Kidney (tissue), 22 donors: Measurements from ENCODE around the gene ACAD11. TPM values are rescaled to one million over a fixed set of nuclear protein-coding genes. Genes with fewer than 3 reads are reported as not detected.

Experiments
- DNase-seq, 5 donors: peaks; one replicate each; pipeline ENCODE4 v3.0.0-alpha.2; 2013 to 2020
- FAIRE-seq: peaks from 2 replicates; lab custom pipeline; 2012; peaks lifted over from hg19 to GRCh38; lab: Jason Lieb, UNC
- H3K27ac ChIP-seq, 2 donors: one replicate each; pipeline ENCODE4 v1.7.0; 2013; ENCODE audit warnings: low read depth in 2 of 2, low read length in 2 of 2, inconsistent platforms in 1 of 2
- H3K27me3 ChIP-seq: one replicate; pipeline ENCODE4 v1.7.1; 2013; ENCODE audit warnings: low read length, inconsistent platforms; ENCODE audit not compliant: control insufficient read depth, insufficient read depth
- H3K36me3 ChIP-seq, 3 donors: one replicate each; pipeline versions ENCODE4 v1.7.0 to v1.7.1; 2013; ENCODE audit warnings: low read length in 3 of 3, control low read depth in 1 of 3, inconsistent platforms in 1 of 3; ENCODE audit not compliant: insufficient read depth in 3 of 3, control insufficient read depth in 2 of 3
- H3K4me1 ChIP-seq, 3 donors: one replicate each; pipeline versions ENCODE4 v1.7.0 to v1.7.1; 2013; ENCODE audit warnings: low read length in 3 of 3, inconsistent platforms in 1 of 3, low read depth in 1 of 3; ENCODE audit not compliant: control insufficient read depth in 2 of 3, insufficient read depth in 2 of 3
- H3K4me3 ChIP-seq, 3 donors: one replicate each; pipeline versions ENCODE4 v1.7.0 to v1.8.1; 2013; ENCODE audit warnings: low read length in 3 of 3, control low read depth in 1 of 3, inconsistent platforms in 1 of 3
- H3K9ac ChIP-seq, 3 donors: one replicate each; pipeline versions ENCODE4 v1.7.0 to v1.7.1; 2013; ENCODE audit warnings: low read length in 3 of 3, control low read depth in 1 of 3, inconsistent platforms in 1 of 3
- H3K9me3 ChIP-seq, 3 donors: one replicate each; pipeline versions ENCODE4 v1.7.0 to v1.7.1; 2013; ENCODE audit warnings: low read length in 3 of 3, control low read depth in 1 of 3, inconsistent platforms in 1 of 3; ENCODE audit not compliant: control insufficient read depth in 2 of 3, insufficient read depth in 1 of 3
- intact Hi-C: fragments of 100-400 bp; cut with DNase I; formaldehyde crosslinking; loops from one replicate; pipeline ENCODE4 v1.11.1; 2022
- long read RNA-seq, 10 donors: library from polyadenylated mRNA in 1 of 10; unstranded in 1 of 10; transcript quantifications; one replicate each; pipeline ENCODE4 v2.0.0 and lab custom pipeline, GENCODE V29; 2021 to 2026
- polyA plus RNA-seq: library from polyadenylated mRNA; stranded (reverse); fragments of 350-450 nt; fragmentation: Illumina TruSeq; extraction: RNeasy Lipid Tissue Mini Kit (QIAGEN cat#74804); gene quantifications from one replicate; pipeline ENCODE4 v1.2.3, GENCODE V29; 2014; ENCODE audit warnings: low read depth, low replicate concordance; ENCODE audit not compliant: insufficient read depth
- total RNA-seq: library from RNA; stranded (reverse); fragmentation: NEBNext Ultra II Directional; extraction: Animal tissue kit (Norgen Biotek cat#: 25700); gene quantifications from one replicate; pipeline ENCODE4 v1.2.1, GENCODE V29; 2021
- TF ChIP-seq, protein P1 (sequence below): IDR thresholded peaks from 3 replicates; pipeline ENCODE4 v1.5.1; 2012; ENCODE audit warnings: mild to moderate bottlenecking, moderate library complexity, borderline replicate concordance; ENCODE audit not compliant: insufficient read depth; ENCODE audit errors: extremely low read depth
- donor health status: control.
- donor health status: control.
- donor health status: control.
- donor health status: control.
- donor health status: control.
- donor health status: DM: yes; HTN: yes; CAD: no.
- donor health status: Normal renal cell carcinoma (clear cell type).

The ACAD11 gene, protein sequence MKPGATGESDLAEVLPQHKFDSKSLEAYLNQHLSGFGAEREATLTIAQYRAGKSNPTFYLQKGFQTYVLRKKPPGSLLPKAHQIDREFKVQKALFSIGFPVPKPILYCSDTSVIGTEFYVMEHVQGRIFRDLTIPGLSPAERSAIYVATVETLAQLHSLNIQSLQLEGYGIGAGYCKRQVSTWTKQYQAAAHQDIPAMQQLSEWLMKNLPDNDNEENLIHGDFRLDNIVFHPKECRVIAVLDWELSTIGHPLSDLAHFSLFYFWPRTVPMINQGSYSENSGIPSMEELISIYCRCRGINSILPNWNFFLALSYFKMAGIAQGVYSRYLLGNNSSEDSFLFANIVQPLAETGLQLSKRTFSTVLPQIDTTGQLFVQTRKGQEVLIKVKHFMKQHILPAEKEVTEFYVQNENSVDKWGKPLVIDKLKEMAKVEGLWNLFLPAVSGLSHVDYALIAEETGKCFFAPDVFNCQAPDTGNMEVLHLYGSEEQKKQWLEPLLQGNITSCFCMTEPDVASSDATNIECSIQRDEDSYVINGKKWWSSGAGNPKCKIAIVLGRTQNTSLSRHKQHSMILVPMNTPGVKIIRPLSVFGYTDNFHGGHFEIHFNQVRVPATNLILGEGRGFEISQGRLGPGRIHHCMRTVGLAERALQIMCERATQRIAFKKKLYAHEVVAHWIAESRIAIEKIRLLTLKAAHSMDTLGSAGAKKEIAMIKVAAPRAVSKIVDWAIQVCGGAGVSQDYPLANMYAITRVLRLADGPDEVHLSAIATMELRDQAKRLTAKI
- total RNA-seq (21.4 TPM), polyA plus RNA-seq (47.7 TPM)
- long read RNA-seq, donor 1, full-length matches to known transcripts: 3 of 10 reads
- long read RNA-seq, donor 1, partial matches to known transcripts: 7 of 10 reads
- long read RNA-seq, donor 1, other reads (novel, unspliced or antisense): 0 of 10 reads
- long read RNA-seq, donor 2, full-length matches to known transcripts: 9 of 9 reads
- long read RNA-seq, donor 2, partial matches to known transcripts: 0 of 9 reads
- long read RNA-seq, donor 2, other reads (novel, unspliced or antisense): 0 of 9 reads
- long read RNA-seq, donor 3, full-length matches to known transcripts: 14 of 14 reads
- long read RNA-seq, donor 3, partial matches to known transcripts: 0 of 14 reads
- long read RNA-seq, donor 3, other reads (novel, unspliced or antisense): 0 of 14 reads
- long read RNA-seq, donor 4, full-length matches to known transcripts: 9 of 9 reads
- long read RNA-seq, donor 4, partial matches to known transcripts: 0 of 9 reads
- long read RNA-seq, donor 4, other reads (novel, unspliced or antisense): 0 of 9 reads
- long read RNA-seq, donor 5: 0 reads
- long read RNA-seq, donor 6, partial matches to known transcripts: 0 of 1 reads
- long read RNA-seq, donor 6, other reads (novel, unspliced or antisense): 0 of 1 reads
- long read RNA-seq, donor 7, full-length matches to known transcripts: 10 of 16 reads
- long read RNA-seq, donor 7, partial matches to known transcripts: 3 of 16 reads
- long read RNA-seq, donor 7, other reads (novel, unspliced or antisense): 3 of 16 reads
- long read RNA-seq, donor 8: 0 reads
- long read RNA-seq, donor 9, full-length matches to known transcripts: 2 of 2 reads
- long read RNA-seq, donor 9, partial matches to known transcripts: 0 of 2 reads
- long read RNA-seq, donor 9, other reads (novel, unspliced or antisense): 0 of 2 reads
- long read RNA-seq, donor 10, full-length matches to known transcripts: 5 of 13 reads
- long read RNA-seq, donor 10, partial matches to known transcripts: 8 of 13 reads
- long read RNA-seq, donor 10, other reads (novel, unspliced or antisense): 0 of 13 reads

DNA sequence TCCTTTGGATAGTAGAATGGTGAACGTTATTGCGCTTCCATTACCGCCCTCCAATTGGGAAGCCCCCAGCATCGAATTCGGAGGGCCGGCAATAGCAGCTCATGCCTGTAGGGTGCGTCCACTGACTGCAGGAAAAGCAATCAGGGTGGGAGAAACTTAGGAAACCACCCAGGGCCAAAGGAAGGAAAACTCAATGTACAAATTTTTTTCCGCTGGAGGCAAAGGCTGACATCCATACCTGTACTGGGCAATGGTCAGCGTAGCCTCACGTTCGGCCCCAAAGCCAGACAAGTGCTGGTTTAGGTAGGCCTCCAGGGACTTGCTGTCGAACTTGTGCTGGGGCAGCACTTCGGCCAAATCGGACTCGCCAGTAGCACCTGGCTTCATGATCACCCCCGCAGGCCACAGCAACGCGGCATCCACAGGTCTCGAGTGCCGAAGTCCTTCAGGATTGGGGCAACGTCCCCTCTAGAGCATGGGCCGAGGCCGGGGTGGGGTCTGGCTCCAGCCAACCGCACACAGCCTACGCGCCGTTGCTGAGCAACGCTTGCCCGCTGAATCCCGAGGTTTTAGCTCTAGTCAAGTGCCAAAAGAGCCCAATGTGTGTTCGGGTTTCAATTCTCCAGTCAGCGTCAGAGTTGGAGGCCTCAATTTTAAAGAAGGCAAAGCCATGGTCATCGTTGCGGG lies at the start of gene ACAD11:
ACAD11 (minus strand) TSS at position 445 of the 687 bp plus-strand sequence; CDS start at position 387, 58 bp downstream.
- no peaks in the 10 kb centered on the region for H3K36me3 ChIP-seq
- peak within 1 kb of the TSS; percentile 78 to 98 (median 85) for H3K9ac ChIP-seq
- DNase-seq: peak; percentile 77 to 94 (median 89)
- intact Hi-C loops: no loop called here
- peak within 1 kb of the TSS; percentile 78 to 97 (median 88) for H3K4me3 ChIP-seq
- peaks cover 0 to 19% (median 3%) of the 10 kb centered on the region in 3 donors for H3K4me1 ChIP-seq
- FAIRE-seq: no peak
- peak within 1 kb of the TSS; percentile 94 to 98 for H3K27ac ChIP-seq
- no peaks in the 10 kb centered on the region for H3K27me3 ChIP-seq
- H3K9me3 ChIP-seq: no peaks in the 10 kb centered on the region
- TF ChIP-seq, protein P1, sequence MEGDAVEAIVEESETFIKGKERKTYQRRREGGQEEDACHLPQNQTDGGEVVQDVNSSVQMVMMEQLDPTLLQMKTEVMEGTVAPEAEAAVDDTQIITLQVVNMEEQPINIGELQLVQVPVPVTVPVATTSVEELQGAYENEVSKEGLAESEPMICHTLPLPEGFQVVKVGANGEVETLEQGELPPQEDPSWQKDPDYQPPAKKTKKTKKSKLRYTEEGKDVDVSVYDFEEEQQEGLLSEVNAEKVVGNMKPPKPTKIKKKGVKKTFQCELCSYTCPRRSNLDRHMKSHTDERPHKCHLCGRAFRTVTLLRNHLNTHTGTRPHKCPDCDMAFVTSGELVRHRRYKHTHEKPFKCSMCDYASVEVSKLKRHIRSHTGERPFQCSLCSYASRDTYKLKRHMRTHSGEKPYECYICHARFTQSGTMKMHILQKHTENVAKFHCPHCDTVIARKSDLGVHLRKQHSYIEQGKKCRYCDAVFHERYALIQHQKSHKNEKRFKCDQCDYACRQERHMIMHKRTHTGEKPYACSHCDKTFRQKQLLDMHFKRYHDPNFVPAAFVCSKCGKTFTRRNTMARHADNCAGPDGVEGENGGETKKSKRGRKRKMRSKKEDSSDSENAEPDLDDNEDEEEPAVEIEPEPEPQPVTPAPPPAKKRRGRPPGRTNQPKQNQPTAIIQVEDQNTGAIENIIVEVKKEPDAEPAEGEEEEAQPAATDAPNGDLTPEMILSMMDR: peak; percentile 53

DNA sequence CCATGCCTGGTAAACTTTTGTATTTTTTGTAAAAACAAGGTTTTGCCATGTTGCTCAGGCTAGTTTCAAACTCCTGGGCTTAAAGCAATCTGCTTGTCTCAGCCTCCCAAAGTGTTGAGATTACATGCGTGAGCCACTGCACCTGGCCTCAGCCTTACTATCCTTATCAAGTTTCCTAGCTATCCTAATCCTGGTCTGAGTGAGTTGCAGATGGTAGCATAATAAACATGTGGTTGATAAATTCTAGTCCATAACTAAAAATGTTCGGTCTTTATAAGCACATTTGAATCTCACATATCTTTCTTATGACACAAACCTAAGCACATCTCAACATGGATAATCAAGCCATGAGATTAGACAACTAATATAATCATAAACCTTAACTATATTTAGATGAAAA lies 44.1 kb upstream of the ACAD11 start:
- no peak overlapping the region for H3K4me3 ChIP-seq
- H3K9me3 ChIP-seq: no peaks in the 10 kb centered on the region
- no peaks in the 10 kb centered on the region for H3K27me3 ChIP-seq
- H3K4me1 ChIP-seq: no peaks in the 10 kb centered on the region
- no peak for FAIRE-seq
- intact Hi-C loops: no loop called here
- H3K9ac ChIP-seq: no peak overlapping the region
- no peak overlapping the region for H3K27ac ChIP-seq
- no peak for DNase-seq
- H3K36me3 ChIP-seq: peaks cover 13 to 48% (median 26%) of the 10 kb centered on the region in 3 donors
- TF ChIP-seq, protein P1: no peak
